Hepatocyte (in vitro differentiated cells): ENCODE data around the gene LDB3. TPM values are rescaled to one million over a fixed set of nuclear protein-coding genes. Genes with fewer than 3 reads are reported as not detected.

Experiments
- DNase-seq: peaks from one replicate; pipeline ENCODE4 v3.0.0-alpha.2; 2016; ENCODE audit warnings: low spot score
- H2AFZ ChIP-seq: fragments of 200-600 bp; sonication (generic); 2 replicates; pipeline ENCODE4 v1.6.0; 2016; ENCODE audit warnings: antibody characterized with exemption, mild to moderate bottlenecking
- H3K27ac ChIP-seq: fragments of 200-600 bp; sonication (generic); 2 replicates; pipeline ENCODE4 v1.5.1; 2016; ENCODE audit warnings: mild to moderate bottlenecking
- H3K27me3 ChIP-seq: fragments of 200-600 bp; sonication (generic); 2 replicates; pipeline ENCODE4 v1.6.1; 2016
- H3K36me3 ChIP-seq: fragments of 200-600 bp; sonication (generic); replicated peaks from 2 replicates; pipeline ENCODE4 v1.5.1; 2016; ENCODE audit warnings: low read depth; ENCODE audit not compliant: insufficient read depth
- H3K4me1 ChIP-seq: fragments of 200-600 bp; sonication (generic); 2 replicates; pipeline ENCODE4 v1.5.1; 2016; ENCODE audit warnings: mild to moderate bottlenecking, moderate library complexity; ENCODE audit not compliant: insufficient read depth
- H3K4me2 ChIP-seq: fragments of 200-600 bp; sonication (generic); 2 replicates; pipeline ENCODE4 v1.6.0; 2016
- H3K4me3 ChIP-seq: fragments of 200-600 bp; sonication (generic); 2 replicates; pipeline ENCODE4 v1.5.1; 2016; ENCODE audit warnings: mild to moderate bottlenecking
- H3K79me2 ChIP-seq: fragments of 200-600 bp; sonication (generic); 2 replicates; pipeline ENCODE4 v1.6.0; 2017; ENCODE audit warnings: mild to moderate bottlenecking
- H3K9me2 ChIP-seq: fragments of 200-600 bp; sonication (generic); replicated peaks from 2 replicates; pipeline ENCODE4 v1.6.0; 2017; ENCODE audit warnings: mild to moderate bottlenecking; ENCODE audit not compliant: insufficient read depth
- H3K9me3 ChIP-seq: fragments of 200-600 bp; sonication (generic); 2 replicates; pipeline ENCODE4 v1.5.1; 2016; ENCODE audit warnings: low read depth, mild to moderate bottlenecking
- H4K20me1 ChIP-seq: fragments of 200-600 bp; sonication (generic); 2 replicates; pipeline ENCODE4 v1.6.0; 2016; ENCODE audit warnings: mild to moderate bottlenecking; ENCODE audit not compliant: insufficient read depth, poor library complexity, severe bottlenecking
- EZH2 ChIP-seq: fragments of 200-600 bp; sonication (generic); IDR thresholded peaks from 2 replicates; pipeline ENCODE4 v1.6.1; 2016; ENCODE audit warnings: antibody characterized with exemption, mild to moderate bottlenecking, borderline replicate concordance
- EZH2phosphoT487 ChIP-seq: fragments of 200-600 bp; sonication (generic); IDR thresholded peaks from one replicate; pipeline ENCODE4 v1.6.1; 2018; ENCODE audit warnings: antibody characterized with exemption, mild to moderate bottlenecking, low read depth, moderate library complexity; ENCODE audit not compliant: unreplicated experiment, severe bottlenecking
- WGBS: methylation state at CpG from one replicate; pipeline ENCODE4 v1.1.6; 2016; ENCODE audit warnings: low lambda C conversion rate; ENCODE audit errors: missing lambda C conversion rate; 5-methylcytosine and 5-hydroxymethylcytosine counted together
- polyA plus RNA-seq: library from polyadenylated mRNA; unstranded; fragments of >200 nt; fragmentation: Nextera tagmentation; extraction: Ambion mirVana; gene quantifications from 2 replicates; pipeline ENCODE4 v1.2.1, GENCODE V29; 2016
- total RNA-seq: library from RNA; depleted of rRNA; stranded (reverse); fragments of >200 nt; gene quantifications from 2 replicates; pipeline ENCODE4 v1.2.3, GENCODE V29; 2014
- TF ChIP-seq, protein P1 (sequence below): fragments of 200-600 bp; sonication (generic); IDR thresholded peaks from 2 replicates; pipeline ENCODE4 v1.5.1; 2016; ENCODE audit warnings: antibody characterized with exemption, mild to moderate bottlenecking; ENCODE audit not compliant: poor library complexity

Gene LDB3
- total and polyA plus RNA-seq, 2 experiments from 2014 or later = 0.31 TPM; not detected in 1

DNA sequence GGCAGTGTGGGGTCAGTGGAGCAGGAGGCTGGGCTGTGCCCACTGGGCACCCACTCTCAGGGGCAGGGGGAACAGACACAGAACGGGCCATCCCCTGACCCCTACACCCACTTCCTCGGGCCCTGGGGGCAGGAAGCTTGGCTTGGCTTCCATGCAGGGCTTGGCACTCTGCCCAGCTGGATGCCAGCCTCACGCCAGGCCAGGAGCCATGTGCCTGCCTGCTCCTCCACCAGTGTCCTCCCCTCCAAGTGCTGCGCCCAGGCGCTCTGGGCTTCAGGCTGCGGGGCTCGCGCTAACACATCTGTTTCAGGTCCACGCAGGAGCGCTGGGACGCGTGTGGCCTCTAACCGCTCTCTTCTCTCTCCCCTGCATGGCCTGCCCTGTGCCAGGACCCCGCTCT is 12.7 kb downstream of the LDB3 start:
- no peak overlapping the region for H2AFZ ChIP-seq
- H3K27ac ChIP-seq = no peak overlapping the region
- TF ChIP-seq EZH2 (no peak), EZH2phosphoT487 (no peak)
- TF ChIP-seq, protein P1, sequence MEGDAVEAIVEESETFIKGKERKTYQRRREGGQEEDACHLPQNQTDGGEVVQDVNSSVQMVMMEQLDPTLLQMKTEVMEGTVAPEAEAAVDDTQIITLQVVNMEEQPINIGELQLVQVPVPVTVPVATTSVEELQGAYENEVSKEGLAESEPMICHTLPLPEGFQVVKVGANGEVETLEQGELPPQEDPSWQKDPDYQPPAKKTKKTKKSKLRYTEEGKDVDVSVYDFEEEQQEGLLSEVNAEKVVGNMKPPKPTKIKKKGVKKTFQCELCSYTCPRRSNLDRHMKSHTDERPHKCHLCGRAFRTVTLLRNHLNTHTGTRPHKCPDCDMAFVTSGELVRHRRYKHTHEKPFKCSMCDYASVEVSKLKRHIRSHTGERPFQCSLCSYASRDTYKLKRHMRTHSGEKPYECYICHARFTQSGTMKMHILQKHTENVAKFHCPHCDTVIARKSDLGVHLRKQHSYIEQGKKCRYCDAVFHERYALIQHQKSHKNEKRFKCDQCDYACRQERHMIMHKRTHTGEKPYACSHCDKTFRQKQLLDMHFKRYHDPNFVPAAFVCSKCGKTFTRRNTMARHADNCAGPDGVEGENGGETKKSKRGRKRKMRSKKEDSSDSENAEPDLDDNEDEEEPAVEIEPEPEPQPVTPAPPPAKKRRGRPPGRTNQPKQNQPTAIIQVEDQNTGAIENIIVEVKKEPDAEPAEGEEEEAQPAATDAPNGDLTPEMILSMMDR = no peak
- 87% methylated on average over 10 of the region's 14 CpGs for WGBS
- no peaks in the 10 kb centered on the region for H3K27me3 ChIP-seq
- no peaks in the 10 kb centered on the region for H4K20me1 ChIP-seq
- no peaks in the 10 kb centered on the region for H3K4me1 ChIP-seq
- H3K79me2 ChIP-seq = no peaks in the 10 kb centered on the region
- no peaks in the 10 kb centered on the region for H3K9me3 ChIP-seq
- no peaks in the 10 kb centered on the region for H3K36me3 ChIP-seq
- H3K4me3 ChIP-seq = no peak overlapping the region
- H3K9me2 ChIP-seq = no peaks in the 10 kb centered on the region
- no peak overlapping the region for H3K4me2 ChIP-seq
- no peak for DNase-seq

DNA sequence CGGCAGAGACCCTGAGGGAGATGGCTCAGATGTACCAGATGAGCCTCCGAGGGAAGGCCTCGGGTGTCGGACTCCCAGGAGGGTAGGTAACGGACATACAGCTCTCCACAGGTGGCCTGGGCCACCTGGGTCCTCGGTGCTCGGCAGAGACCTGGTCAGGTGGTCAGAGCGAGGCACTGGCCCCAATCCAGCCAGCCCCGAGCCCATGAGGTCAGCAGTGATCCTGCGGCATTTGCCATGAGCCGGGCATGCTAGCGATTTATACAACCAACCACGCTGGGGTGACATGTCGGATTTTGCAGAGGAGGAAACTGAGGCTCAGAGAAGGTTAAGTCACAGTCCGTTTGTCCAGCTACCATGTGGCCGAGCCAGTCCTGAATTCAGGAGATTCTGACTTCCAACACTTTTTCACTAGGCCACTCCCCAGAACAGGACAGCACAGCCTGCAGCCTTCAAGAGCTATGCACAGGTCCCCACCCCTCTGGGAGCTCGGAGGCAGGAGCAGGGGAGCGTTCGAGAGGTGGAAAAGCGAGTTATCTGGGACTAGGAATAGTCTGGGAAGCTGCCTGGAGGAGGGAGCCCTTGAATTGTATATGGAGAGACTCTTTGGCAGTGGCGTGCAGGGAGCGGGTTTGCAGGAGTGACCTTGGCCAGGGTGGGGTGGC is 13.5 kb downstream of the LDB3 start:
- no peak for DNase-seq
- H2AFZ ChIP-seq = no peak overlapping the region
- H3K27ac ChIP-seq = no peak overlapping the region
- no peaks in the 10 kb centered on the region for H3K79me2 ChIP-seq
- H3K27me3 ChIP-seq = no peaks in the 10 kb centered on the region
- no peaks in the 10 kb centered on the region for H3K36me3 ChIP-seq
- no peaks in the 10 kb centered on the region for H3K4me1 ChIP-seq
- H3K4me3 ChIP-seq = no peak overlapping the region
- H3K9me2 ChIP-seq = no peaks in the 10 kb centered on the region
- H3K9me3 ChIP-seq = no peaks in the 10 kb centered on the region
- WGBS = 90% methylated on average over 22 of the region's 22 CpGs
- no peaks in the 10 kb centered on the region for H4K20me1 ChIP-seq
- H3K4me2 ChIP-seq = no peak overlapping the region
- TF ChIP-seq, protein P1 = no peak
- TF ChIP-seq EZH2phosphoT487 = no peak
- no peak for TF ChIP-seq EZH2

DNA sequence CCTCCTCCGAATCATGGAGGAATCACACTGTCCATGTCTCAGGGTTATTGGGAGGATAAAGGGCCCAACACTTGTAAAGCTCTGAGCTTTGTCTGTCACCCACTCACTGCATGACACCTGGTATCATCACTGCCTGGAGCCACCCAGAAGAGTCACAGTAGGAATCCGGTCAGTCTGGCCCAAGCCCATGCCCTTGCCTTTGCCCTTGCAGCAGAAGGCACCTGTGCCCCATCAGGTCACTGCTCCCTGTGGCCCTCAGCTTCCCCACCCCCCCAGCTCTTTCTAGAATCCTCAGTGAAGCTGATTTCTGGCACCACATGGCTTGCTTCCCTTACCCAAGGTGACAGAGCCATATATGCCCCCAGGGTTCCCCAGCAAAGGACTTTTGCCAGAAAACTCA is 14.4 kb downstream of the LDB3 start:
- Histone ChIP-seq H3K9me3 (no peaks in the 10 kb centered on the region), H3K27me3 (no peaks in the 10 kb centered on the region), H3K79me2 (no peaks in the 10 kb centered on the region), H3K9me2 (no peaks in the 10 kb centered on the region), H4K20me1 (no peaks in the 10 kb centered on the region), H3K27ac (no peak overlapping the region), H3K36me3 (no peaks in the 10 kb centered on the region), H3K4me1 (no peaks in the 10 kb centered on the region), H3K4me2 (no peak overlapping the region), H2AFZ (no peak overlapping the region), H3K4me3 (no peak overlapping the region)
- TF ChIP-seq, protein P1 = no peak
- TF ChIP-seq EZH2phosphoT487 = no peak
- TF ChIP-seq EZH2 = no peak
- 96% methylated on average over 2 of the region's 2 CpGs for WGBS
- no peak for DNase-seq
